DMS 273 treated with DMSO at 0.1 percent for 48 hours (cell line): Measurements from ENCODE around the gene DLGAP1.
A peak's percentile ranks its signal among the peaks of the same experiment; 100 is the strongest.

Experiments used
- DNase-seq: peaks from one replicate; lab custom pipeline; 2025; lab: John Stamatoyannopoulos, UW

DLGAP1 gene

DNA sequence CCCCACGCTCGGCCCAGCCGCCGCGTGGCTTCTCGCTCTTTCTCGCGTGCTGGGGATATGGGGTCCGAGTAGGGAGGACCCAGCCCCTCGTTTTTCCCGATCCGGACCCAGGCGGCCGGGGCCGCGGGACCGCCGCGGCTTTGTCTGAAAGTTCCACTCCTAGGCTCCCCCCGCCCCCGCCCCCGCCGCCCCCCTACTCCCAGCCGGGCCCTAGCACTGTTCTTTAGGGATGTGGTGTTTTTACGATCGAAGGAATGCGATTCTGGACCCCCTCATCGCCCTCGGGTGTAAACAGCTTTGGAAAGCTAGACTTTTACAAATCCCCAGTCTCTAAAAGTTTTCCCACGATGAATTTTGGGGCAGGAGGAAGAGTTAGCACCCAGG is 1004.3 kb downstream of the DLGAP1 start:
- DNase-seq: no peak

DNA sequence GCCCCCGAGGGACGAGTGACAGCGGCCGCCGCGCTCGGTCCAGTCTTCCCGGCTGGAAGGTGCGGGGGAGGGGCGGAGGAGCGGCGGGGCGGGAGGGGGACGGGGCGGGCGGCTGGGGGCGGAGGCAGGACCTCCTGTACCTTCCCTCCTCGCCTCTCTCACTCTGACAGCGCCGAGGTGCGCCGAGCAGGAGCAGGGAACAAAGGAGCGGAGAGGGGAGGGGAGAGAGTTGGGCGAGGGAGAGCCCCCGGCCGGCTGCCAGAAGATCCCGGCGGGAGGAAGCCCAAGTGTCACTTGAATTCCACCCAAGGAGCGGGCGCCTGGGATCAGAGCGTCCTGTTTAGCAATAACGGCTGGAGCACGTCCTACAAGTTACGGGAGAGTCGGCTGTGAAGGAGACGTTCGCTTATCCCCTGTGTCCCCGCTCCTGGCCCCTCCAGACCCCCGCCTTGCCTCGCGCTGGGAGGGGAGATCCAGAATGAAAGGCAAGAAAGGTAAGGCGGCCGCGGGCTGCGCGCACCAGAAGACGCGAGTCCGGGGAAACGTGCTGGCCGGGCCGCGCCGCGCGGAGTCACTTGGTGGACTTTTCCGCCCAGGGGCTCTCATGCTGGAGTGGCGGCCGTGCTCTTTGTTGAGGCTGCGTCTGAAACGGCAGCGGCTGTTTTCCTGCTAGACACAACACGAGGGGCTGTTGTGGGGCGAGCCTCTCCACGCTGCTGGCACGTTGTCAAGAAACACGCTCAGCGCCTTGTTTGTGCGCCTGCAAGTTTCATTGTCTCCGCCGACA is 1004.9 kb downstream of the DLGAP1 start, which contains the start of gene TGIF1:
Gene TGIF1 (plus strand): TSS at position 161 of the 787 bp plus-strand sequence. CDS start 318 bp downstream, at position 479.
- peak; percentile 56 for DNase-seq

DNA sequence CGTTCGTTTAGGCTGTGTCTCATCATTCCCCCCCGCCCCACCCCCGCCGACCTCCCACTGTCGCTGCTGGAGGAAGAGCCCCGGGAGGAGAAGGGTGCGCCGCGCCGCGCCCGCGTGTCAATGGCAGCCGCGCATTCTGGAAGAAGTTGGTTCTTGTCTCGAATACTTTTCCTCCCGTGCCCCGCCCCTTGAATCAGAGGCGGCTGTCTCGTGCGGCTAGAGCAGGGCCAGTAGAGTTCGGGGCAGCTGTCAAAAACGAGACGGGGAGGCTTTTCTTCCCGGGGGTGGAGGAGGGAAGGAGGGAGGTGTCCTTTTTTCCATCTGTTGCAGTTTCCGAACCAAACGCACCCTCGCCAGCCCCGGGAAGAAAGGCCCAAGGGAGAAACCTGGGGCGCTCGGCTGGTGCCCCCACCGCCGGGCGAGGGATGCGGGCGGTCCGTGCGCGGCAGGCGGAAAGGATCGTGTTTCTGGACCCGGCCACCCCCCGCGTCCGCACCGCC is 1005.5 kb downstream of the DLGAP1 start:
- peak; percentile 81 for DNase-seq

DNA sequence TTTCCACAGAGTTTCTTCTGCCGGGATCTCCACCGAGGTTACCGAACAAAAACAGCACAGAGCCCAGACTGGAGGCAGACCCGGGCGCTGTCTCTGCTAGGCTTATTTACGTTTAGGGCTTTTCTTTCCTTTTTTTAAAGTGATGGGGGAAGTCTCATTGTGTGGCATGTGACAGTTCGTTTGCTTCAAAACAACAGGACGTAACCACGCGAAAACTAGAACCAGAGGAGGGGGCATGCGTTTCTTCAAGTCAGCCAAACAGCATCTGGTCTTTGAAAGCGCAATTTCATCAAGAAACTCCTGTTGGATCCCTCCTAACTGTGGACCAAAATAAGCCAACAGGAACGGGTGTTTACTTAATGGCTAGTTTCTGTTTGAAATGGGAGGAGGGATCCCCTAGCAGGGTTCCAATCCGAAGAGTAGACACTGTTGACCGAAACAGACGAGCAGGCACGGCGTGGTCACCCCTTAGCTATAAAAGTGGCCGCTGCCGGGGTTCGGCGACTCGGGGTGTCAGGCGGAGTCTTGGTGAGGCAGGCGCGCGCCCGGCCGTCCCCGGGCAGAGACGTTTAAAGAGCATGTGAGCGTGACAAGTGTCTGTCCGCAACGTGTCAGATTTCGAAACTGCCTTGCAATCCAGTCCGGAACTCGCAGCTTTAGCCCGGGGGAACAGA is 1006.1 kb downstream of the DLGAP1 start:
- peak; percentile 53 for DNase-seq

DNA sequence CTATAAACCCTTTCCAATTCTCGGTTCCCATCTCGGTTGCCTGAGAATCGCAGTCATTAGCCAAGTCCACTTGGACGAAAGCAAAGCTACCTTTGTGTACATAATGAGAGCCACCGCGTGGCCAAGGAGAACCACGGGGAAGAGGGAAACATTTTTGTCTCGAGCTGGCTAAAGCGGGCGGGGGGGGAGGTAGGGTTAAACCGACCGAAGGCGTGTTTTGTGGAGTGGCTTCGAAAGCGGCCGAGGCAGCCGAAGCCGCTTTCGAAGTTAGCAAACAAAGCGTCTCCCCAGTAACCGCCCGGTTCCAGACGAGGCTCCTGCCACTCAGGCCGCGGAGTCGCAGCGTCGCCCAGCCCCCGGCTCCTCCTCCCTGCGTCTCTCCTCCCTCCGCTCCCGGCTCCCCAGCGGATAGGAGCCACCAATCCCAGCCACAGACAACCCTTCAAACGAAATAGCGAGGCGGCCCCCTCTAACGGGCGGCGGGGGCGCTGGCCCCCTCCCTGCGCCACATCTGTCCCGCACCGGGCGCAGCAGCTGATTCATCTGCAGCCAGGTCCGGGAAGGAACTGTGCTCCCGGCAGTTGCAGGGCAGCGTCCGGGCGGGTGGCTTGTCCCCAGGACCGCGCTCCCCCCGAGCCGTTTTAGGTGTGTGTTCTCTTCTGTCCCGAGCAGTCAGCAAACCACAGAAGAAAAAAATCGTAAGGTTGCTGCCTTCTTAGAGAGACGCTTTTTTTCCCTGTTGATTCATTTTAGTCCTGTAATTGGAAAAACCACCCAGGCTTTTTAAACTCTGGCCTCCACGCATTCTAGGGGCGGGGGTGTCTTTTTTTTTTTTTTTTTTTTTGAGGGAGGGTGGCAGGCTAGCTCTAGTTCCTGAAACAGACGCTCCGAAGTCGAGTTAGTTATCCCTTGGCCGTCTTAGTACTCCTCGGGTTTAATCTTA is 1006.9 kb downstream of the DLGAP1 start:
- DNase-seq: peak; percentile 96

DNA sequence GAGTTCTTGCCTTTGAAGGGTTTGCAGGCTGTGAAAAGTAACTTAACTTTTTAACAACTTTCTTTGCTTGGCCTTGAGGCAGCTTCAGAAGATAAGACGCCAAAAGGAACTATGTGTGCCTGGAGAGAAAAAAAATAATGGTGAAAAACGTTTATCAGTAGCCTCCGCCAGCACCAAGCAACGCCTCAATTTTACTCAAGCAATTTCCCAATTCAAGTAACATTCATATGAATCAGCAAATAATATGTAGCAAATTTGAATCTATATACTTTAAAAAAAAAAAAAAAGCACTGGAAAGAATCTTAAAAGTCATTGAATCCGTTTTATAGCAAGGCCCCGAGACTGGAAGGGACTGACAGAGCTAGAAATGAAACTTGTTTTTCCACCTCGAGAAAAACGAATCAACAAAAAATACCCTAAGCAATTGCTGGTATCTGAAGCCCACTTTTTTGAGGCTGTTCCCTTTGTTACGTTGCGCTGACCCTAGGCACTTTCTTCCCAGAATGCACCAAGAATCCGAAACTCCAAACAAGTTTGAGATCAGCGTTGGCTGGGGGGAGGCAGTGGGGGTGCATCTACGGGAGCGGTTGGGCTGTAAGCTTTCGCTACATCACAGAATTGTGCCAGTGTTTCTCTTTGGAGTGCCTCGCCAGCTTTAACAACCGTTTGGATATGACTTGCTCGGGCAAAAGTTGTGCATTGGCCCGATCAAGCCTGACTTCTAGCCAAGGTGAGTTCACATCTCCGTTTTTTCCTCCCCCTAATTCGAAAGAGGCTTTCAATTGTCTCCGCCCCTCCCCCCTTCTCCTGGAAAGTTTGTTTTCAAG is 1007.8 kb downstream of the DLGAP1 start:
- no peak for DNase-seq
